ENCODE measurements around the gene SGSM1.

SGSM1 gene

DNA sequence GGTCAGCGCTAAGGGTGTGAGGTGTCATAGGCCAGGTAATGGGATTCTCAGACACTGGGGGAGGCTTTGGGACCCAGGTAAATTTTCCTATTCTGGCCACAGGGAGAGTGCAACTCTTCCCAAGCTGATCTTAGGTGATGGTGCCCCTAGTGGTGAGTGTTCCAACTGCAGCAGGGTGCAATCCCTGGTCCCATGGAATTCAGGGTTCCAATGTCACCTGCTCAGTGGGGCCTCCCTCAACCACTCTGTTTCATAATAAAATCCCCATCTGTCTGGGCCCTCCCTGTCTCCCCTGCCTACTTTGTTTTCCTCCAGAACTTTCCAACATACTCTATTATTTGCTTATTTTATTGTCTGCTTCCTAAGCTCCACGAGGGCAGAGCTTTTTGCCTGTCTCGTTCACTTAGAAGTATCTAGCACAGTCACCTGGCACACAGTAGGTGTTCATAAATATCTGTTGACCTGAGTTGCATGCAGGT is 2.9 kb upstream of the SGSM1 start:
- no peak overlapping the region for H3K27ac Mint-ChIP-seq
- peak; percentile 83 for DNase-seq
- H3K27me3 Mint-ChIP-seq (ENCODE audit: low read depth, poor library complexity): peaks cover 25% of the 10 kb centered on the region
- TF ChIP-seq, protein P1, sequence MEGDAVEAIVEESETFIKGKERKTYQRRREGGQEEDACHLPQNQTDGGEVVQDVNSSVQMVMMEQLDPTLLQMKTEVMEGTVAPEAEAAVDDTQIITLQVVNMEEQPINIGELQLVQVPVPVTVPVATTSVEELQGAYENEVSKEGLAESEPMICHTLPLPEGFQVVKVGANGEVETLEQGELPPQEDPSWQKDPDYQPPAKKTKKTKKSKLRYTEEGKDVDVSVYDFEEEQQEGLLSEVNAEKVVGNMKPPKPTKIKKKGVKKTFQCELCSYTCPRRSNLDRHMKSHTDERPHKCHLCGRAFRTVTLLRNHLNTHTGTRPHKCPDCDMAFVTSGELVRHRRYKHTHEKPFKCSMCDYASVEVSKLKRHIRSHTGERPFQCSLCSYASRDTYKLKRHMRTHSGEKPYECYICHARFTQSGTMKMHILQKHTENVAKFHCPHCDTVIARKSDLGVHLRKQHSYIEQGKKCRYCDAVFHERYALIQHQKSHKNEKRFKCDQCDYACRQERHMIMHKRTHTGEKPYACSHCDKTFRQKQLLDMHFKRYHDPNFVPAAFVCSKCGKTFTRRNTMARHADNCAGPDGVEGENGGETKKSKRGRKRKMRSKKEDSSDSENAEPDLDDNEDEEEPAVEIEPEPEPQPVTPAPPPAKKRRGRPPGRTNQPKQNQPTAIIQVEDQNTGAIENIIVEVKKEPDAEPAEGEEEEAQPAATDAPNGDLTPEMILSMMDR (IDR thresholded peaks at IDR 0.05): peak; percentile 90
- H3K4me1 Mint-ChIP-seq: peaks cover 5% of the 10 kb centered on the region
- no peaks in the 10 kb centered on the region for H3K36me3 Mint-ChIP-seq (ENCODE audit: low read depth)
- H3K4me3 Mint-ChIP-seq: no peak overlapping the region
- H3K9me3 Mint-ChIP-seq: no peaks in the 10 kb centered on the region

DNA sequence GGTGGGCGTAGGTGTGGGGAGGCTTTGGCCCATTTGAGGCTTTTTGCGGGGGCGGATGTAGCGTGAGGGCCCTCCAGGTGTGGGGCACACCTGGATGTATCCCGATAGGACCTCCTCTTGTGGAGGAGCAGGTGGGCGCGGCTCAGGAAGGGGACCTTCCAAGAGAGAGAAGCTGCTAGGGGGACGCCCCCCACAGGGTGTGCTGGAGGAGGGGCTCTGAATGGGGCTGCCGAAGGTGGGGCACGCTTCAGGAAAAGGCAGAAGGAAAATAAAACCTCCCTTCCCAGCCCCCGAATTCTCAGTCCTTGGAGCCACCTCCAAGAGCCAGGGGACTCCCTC is 621 bp downstream of the SGSM1 start:
- Mint-ChIP-seq H3K27me3 (ENCODE audit: low read depth, poor library complexity) (peaks cover 25% of the 10 kb centered on the region), H3K4me3 (peak overlapping the region; percentile 65), H3K9me3 (no peaks in the 10 kb centered on the region), H3K36me3 (ENCODE audit: low read depth) (no peaks in the 10 kb centered on the region), H3K27ac (no peak overlapping the region), H3K4me1 (peaks cover 27% of the 10 kb centered on the region)
- DNase-seq: peak; percentile 12
- TF ChIP-seq, protein P1 (IDR thresholded peaks at IDR 0.05): no peak

DNA sequence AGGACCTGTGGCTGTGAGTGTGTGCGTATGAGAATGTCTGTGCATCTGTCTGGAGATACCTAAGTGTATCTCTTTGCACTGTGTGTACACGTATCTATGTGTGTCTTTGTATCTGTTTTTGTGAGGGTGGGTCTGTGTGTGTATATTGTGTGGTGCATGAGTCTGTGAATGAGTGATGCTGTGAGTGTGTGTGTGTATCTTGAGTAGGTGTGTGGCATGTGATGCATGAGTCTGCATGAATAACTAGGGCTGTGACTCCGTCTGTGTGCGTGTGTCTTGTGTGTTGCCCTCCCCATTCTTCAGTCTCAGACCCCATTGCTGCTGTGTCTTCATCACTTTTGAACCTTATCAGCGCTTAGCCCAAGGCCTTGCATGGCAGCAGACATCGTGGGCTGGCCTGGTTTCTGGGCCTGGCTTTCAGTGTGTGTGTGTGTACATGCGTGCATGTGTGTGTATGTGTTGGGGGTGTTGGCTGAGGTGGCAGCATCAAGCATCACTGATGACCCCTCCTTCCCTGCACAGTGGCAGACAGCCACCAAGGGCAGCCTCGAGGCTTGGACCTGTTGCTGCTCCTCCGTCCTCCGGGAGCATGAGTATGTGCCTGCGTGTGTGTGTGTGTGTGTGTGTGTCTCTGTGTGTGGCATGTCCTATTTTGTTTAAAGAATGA is 1.4 kb downstream of the SGSM1 start:
- no peak overlapping the region for H3K27ac Mint-ChIP-seq
- DNase-seq: peak; percentile 15
- H3K9me3 Mint-ChIP-seq: no peaks in the 10 kb centered on the region
- TF ChIP-seq, protein P1 (IDR thresholded peaks at IDR 0.05): no peak
- peaks cover 27% of the 10 kb centered on the region for H3K4me1 Mint-ChIP-seq
- no peaks in the 10 kb centered on the region for H3K36me3 Mint-ChIP-seq (ENCODE audit: low read depth)
- peaks cover 25% of the 10 kb centered on the region for H3K27me3 Mint-ChIP-seq (ENCODE audit: low read depth, poor library complexity)
- peak overlapping the region; percentile 47 for H3K4me3 Mint-ChIP-seq

DNA sequence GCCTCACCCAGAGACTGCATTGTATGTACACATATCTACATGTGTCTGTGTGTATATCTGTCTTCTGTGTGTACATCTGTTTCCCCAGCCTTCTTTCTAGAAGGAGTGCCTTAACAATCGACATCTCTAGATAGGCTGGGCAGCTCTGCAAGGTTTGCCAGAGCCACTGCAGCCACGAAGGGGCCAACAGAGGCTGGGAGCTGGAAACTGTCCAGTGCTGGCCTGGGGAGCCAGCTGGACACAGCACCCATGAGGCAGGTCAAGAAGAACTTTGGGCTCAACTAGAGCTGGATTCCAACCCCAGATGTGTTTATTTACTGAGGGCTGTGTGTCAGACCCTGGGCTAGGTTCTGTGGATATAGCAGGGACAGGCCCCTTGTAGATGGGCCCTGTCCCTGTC is 3.3 kb downstream of the SGSM1 start:
- TF ChIP-seq, protein P1 (IDR thresholded peaks at IDR 0.05): no peak
- H3K4me1 Mint-ChIP-seq: peaks cover 27% of the 10 kb centered on the region
- no peaks in the 10 kb centered on the region for H3K9me3 Mint-ChIP-seq
- H3K4me3 Mint-ChIP-seq: no peak overlapping the region
- peaks cover 18% of the 10 kb centered on the region for H3K27me3 Mint-ChIP-seq (ENCODE audit: low read depth, poor library complexity)
- H3K36me3 Mint-ChIP-seq (ENCODE audit: low read depth): no peaks in the 10 kb centered on the region
- DNase-seq: no peak
- H3K27ac Mint-ChIP-seq: peak overlapping the region; percentile 11

DNA sequence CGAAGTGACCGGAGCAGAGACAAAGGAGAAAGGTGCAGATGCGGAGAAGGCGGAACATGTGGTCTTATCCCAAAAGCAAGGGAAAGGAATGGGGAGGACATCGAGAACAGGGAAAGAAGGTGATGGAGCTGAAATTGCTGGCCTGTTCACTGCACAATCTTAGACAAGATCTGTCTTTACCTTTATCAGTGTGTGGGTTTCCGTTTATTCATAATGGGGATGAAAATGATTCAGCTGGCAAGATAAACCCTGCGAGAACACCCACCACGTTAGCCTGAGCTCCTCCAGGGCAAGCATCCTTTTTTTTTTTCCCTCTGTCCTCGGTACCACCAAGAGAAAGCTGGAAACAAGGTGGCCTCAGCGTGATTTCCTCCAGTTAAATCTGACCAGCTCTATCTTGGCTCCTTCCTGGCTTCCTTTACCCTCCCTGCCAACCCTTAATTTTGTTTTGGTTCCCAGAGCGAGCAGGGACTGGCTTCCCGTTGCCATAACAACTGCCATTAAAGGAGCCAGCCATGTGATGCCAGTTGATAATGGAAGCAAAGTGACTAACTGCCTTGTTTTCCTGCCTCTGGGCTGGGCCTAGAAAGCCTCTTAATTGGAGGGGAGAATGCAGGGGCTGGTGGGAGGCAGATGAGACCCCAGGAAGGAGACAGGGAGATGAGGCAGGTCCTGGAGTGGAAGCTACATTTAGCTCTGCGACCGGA is 4.2 kb downstream of the SGSM1 start:
- Mint-ChIP-seq H3K36me3 (ENCODE audit: low read depth) (peaks cover 4% of the 10 kb centered on the region), H3K27ac (peak overlapping the region; percentile 11), H3K27me3 (ENCODE audit: low read depth, poor library complexity) (peaks cover 12% of the 10 kb centered on the region), H3K4me1 (peaks cover 27% of the 10 kb centered on the region), H3K4me3 (no peak overlapping the region), H3K9me3 (peaks cover 7% of the 10 kb centered on the region)
- TF ChIP-seq, protein P1 (IDR thresholded peaks at IDR 0.05): no peak
- DNase-seq: no peak
